Omental fat pad (tissue), 4 donors: Measurements from ENCODE around the gene IL16. TPM values are rescaled to one million over a fixed set of nuclear protein-coding genes. Genes with fewer than 3 reads are reported as not detected.
A peak's percentile ranks its signal among the peaks of the same experiment; 100 is the strongest.
"Not testable (repeated sequence)": the region's sequence is repeated elsewhere in the genome, so short reads cannot be mapped to it uniquely, and the experiment has no call there.

Source experiments
- ATAC-seq: fragments of 150-250 bp; one replicate; pipeline ENCODE4 v1.9.1; 2016; ENCODE audit warnings: mild to moderate bottlenecking, moderate library complexity; ENCODE audit not compliant: low FRiP score
- DNase-seq: peaks from one replicate; pipeline ENCODE4 v3.0.0-alpha.2; 2019; ENCODE audit warnings: low spot score
- total RNA-seq, 4 donors: library from RNA; depleted of rRNA; stranded (reverse); fragments of >200 nt; gene quantifications; one replicate each; pipeline ENCODE4 v1.1.0, GENCODE V29; 2016
- TF ChIP-seq, protein P1 (sequence below), 3 donors: fragments of 450-650 bp; IDR thresholded peaks; one replicate each; pipeline ENCODE4 v1.5.1; 2016 to 2017; ENCODE audit warnings: antibody characterized with exemption in 3 of 3, mild to moderate bottlenecking in 3 of 3, moderate library complexity in 2 of 3

Gene IL16
- total RNA-seq, 4 donors from 2014 or later = 22.7 to 45.8 (median 34.4) TPM

DNA sequence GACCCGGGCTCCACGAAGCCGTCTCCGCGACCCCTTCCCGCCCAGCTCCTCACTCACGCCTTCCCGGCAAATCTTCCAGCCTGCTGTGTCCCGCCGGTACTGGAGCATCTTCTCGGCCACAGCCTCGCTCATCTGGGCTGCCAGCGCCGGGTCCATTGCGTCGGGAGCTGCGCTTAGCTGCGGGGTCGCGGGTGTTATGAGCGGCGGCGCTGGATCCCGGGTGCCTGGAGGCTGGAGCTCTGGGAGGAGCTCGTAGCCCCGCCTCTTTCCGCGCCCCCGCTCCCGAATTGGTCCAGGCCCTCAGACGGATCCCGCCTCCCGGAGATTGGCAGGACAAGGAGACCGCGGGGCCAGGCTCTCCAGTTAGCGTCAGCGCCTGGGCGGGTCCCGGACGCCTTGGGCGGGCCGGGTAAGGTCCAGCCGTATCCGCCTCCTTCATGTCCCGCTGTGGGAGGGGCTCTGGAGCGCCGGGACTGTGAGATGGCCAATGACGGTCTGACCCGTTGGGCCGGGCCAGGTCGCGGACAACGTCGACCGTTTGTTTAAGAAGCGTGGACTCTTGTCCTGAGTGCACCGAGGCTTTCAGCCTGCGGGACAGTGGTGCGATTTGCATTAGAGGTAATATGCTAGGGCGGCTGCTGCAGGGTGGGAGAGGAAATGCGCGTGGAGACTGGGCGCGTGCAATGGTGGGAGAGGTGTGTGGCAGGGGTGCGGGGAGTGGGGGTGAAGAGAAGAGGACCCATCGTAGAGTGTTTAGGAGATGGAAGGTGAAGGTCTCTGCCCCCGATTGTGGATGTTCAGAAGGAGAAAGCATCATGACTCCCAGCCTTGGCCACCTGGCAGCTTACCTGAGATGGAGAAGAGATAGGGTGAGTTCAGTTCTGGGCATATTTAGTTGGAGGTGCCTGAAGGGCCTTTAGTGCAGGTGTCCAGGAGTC lies 127.5 kb downstream of the IL16 start, which contains the start of gene STARD5:
Gene STARD5 (minus strand): TSS at position 198 of the 938 bp plus-strand sequence. CDS start 42 bp downstream, at position 156.
- ATAC-seq (peak; percentile 100), DNase-seq (peak; percentile 97)
- TF ChIP-seq, protein P1, sequence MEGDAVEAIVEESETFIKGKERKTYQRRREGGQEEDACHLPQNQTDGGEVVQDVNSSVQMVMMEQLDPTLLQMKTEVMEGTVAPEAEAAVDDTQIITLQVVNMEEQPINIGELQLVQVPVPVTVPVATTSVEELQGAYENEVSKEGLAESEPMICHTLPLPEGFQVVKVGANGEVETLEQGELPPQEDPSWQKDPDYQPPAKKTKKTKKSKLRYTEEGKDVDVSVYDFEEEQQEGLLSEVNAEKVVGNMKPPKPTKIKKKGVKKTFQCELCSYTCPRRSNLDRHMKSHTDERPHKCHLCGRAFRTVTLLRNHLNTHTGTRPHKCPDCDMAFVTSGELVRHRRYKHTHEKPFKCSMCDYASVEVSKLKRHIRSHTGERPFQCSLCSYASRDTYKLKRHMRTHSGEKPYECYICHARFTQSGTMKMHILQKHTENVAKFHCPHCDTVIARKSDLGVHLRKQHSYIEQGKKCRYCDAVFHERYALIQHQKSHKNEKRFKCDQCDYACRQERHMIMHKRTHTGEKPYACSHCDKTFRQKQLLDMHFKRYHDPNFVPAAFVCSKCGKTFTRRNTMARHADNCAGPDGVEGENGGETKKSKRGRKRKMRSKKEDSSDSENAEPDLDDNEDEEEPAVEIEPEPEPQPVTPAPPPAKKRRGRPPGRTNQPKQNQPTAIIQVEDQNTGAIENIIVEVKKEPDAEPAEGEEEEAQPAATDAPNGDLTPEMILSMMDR (IDR thresholded peaks at IDR 0.05) = no peak

DNA sequence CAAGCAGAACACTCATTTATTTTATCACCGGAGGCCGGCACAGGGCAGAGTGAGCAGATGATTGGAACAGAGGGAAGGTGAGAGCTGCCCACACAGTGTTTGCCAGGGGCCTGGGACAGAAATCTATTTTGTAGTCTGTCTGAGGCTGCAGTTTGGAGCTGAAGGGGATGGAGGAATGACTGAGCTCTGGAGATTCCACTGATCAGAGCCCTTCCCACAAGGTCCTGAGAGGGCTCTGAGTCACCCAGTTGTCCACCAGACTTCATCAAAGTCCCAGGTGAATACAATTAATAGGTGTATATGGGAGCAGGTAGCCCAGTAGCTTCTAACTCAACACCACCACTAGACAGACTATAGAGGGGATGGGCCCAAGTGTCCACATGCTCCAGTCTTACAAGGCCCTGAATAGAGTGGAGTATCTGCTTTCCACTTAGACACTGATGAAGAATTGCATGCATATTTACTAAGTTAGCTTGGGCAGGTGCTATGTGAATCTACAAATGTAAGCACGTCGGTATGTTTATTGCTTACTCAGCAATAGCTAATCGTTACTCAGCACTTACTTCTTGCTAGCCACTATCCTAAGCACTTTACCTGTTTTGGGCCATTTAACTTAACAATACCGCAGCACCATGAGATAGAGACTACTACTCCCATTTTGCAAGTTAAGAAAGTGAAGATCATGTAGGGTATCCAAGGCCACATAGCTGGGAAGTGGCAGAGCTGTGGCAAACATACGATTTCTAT lies 130.0 kb downstream of the IL16 start:
- TF ChIP-seq, protein P1 (IDR thresholded peaks at IDR 0.05) = no peak
- ATAC-seq (no peak), DNase-seq (no peak)

DNA sequence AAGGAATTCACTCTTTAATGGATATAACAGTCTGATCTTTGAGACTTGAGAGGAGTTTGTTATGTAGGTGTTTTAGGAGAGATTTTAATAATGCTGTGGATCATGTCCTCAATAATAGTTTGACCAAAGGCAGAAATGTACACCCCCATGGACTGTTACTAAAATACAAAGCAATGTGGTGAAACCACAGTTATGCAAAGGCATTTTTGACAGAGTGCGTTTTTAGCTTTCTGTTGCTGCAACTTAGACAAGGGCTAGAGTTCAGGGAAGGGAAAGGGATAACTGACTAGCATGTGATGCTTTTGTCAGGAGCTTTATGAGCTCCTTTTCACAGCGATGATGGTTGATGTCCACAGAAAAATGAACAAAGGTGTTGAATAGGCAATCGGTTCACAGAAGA lies 130.8 kb downstream of the IL16 start:
- no peak for ATAC-seq
- DNase-seq = no peak
- TF ChIP-seq, protein P1 (IDR thresholded peaks at IDR 0.05) = no peak

DNA sequence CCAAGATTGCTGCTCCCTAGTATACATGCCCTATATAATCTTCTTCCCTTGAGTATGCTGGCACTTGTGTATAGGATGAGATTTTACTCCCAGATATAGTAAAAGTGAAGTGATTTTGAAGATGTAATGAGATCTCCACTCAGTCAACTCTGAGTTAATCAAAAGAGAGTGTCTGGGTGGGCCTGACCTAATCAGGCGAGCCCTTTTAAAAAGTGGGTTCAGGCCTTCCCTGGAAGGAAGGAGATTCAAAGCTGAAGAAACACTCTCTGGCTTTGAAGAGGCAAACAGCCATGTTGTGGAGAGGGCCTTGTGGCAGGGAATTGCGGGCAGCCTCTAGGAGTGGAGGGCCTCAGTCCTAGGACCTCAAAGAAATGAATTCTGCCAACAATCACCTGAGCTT lies 132.8 kb downstream of the IL16 start:
- TF ChIP-seq, protein P1 (IDR thresholded peaks at IDR 0.05) = no peak
- no peak for ATAC-seq
- no peak for DNase-seq

DNA sequence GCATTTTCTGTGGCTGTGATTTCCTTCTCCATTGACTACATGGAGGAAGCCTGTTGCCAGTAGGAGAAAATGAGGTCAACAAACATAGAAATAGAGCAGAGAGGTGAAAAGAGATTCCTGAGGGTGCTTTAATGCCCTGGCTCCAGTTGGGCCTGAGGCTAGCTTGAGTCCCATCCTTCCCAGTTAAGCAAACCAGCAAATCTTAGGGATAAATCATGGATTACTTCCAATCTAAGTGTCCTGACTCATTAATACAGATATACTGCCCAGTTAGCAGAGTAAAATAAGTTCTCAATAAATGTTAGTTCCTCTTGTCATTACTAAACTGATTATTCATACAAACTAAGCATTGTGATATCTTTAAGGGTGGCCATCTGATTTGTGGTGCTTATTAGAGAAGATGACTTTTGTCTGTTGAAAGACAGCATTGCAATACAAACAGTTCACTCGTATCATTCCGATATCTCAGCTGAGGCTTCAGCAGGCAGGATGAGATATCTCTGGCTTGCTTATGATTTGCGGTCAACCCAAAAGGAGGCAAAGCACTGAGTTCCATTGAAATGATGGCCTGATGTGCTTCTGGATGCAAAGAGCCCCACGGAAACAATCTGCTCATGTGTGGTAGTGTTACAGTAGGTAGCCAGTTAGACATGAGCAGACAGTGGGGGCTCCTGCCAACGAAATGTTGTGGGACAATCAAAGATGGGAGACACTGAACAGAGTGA lies 133.8 kb downstream of the IL16 start:
- DNase-seq = no peak
- TF ChIP-seq, protein P1 (IDR thresholded peaks at IDR 0.05) = no peak
- ATAC-seq = no peak

DNA sequence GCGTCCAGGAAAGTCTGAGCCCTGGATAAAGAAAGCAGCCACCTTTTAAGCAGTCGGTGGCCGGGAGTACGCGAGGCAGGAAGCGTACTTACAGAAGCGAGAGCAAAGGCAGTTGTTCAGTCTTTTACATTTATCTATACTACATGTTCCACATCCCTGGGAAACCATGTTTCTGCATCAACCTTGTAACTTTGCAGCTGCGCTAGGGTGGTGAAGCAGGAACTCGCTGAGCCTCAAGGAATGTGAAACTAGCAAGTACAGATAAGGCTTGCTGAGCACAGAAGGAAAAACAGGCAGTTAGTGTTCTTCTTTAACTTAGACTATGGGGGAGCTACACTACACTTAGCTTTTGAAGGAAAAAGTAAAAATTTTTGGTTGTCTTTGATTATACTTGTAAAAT lies 134.5 kb downstream of the IL16 start:
- ATAC-seq, DNase-seq: not testable (repeated sequence)

DNA sequence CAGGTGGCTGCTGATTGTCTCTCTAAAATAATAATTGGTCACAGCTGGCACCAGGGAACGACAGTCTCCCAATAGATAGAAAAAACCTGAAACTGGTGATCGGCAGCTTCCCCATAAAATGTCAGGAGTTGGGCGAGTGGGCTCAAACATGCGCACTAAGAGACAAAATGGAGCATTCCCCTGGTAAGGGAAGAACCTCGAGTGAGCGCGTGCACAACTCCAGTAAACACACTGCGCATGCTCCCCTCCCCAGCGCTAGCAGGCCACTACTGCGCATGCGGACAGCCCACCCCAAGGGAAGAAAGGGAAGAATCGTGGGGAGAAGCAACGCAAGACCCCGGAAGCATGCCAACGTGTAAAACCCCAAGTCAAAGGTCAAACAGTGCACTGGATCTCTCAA lies 134.9 kb downstream of the IL16 start:
- DNase-seq (no peak), ATAC-seq (no peak)
- TF ChIP-seq, protein P1 (IDR thresholded peaks at IDR 0.05) = no peak
